GM19351 (cell line): ENCODE results near the gene KIF3B.
"Not testable (repeated sequence)": the region's sequence is repeated elsewhere in the genome, so short reads cannot be mapped to it uniquely, and the experiment has no call there.

ENCODE experiments used
- ATAC-seq: cut with Tn5 transposase; IDR thresholded peaks from one replicate; pipeline ENCODE4 v1.9.1; 2021; ENCODE audit warnings: mild to moderate bottlenecking, moderate library complexity; ENCODE audit not compliant: unreplicated experiment

Gene KIF3B

GRCh38 chr20:32292548-32292947 lies 15.1 kb downstream of the KIF3B start:
- no peak for ATAC-seq

DNA sequence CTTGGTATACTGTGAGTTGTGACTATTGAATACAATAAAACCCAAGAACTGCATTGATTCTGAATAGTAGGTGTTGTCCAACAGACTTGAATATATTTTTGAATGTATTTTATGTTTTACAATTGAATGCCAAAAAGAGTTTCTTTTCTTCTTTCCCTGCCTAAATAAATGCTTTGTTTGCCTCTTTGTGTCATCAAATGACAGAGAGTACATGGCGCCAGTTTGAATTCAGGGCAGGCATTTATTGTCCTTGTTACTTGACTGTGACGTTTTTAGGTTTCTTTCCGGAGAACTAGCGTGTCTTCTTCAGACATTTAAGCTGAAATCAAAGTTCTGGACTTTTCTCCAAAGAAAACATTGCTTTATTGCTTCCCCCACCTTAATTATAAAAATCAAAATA lies 16.6 kb downstream of the KIF3B start:
- ATAC-seq, result no peak

- no peak for ATAC-seq
Measured at GRCh38 chr20:32296412-32296811, 19.0 kb downstream of the KIF3B start.

DNA sequence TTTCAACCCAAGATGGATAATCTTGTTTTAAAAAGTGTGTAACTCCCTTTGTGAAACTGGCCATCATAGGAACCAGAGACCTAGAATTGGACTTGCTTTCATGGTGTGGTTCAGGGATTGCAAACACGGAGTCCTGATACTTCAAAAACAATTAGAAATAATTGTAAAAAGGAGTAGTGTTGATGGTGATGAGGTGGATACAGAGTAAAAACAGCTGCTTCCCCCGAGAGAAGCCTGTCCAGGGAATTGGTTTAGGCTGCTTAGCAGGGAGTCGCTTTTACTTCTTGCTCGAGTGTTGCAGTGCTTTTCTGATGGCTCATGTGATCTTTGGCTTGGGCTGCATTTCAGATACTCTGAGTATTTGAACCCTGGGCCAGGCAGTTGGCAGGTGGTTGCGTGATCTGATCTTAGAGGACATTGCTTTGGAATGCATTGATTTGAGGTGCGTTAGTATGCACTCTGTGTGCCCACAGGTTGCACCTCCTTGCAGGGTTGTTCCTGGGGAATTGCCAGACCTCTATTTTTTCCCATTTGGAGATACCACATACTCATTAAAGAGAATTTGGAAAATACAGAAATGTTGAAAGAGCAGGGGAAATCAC lies 19.5 kb downstream of the KIF3B start:
- ATAC-seq, result no peak

DNA sequence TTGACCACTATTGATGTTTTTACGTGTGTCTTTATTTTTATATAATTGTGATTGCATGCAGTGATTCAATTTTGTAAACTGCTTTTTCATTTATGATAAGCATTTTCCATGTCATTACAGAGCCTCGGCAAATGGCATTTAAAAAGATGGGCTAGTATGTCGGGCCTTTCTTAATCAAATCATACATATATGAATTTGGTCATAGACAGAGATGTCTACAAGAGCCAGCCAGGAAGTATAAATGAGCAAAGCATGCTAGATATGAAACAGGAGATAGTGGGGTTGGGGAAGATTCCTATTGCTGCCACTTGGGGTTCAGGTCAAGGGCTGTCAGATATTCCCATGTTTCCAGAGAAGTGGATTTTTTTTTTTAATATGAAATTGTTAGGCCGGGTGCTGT lies 20.0 kb downstream of the KIF3B start:
- no peak for ATAC-seq

GRCh38 chr20:32300647-32301046 lies 23.2 kb downstream of the KIF3B start:
- no peak for ATAC-seq

- ATAC-seq, result no peak
Measured at GRCh38 chr20:32301719-32302506, 24.5 kb downstream of the KIF3B start.

DNA sequence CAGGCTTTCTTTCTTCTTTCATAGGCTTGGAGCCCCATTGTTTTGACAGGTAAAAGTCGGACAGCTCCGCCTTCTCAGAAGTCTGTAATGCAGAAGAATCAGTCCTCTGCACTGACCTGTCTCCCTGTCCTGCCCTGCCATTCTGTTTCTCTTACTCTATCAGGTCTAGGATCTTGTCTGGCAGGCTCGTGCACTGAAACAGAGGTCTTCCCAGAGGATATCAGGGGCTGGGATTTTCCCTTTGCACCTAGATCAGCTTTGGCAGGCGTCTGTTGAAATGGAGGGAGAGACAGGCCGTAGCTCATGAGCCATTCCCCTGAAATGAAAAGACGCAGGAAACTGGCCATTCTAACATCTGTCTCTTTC lies 25.0 kb downstream of the KIF3B start:
- no peak for ATAC-seq

- no peak for ATAC-seq
Measured at GRCh38 chr20:32304131-32304746, 26.8 kb downstream of the KIF3B start.

DNA sequence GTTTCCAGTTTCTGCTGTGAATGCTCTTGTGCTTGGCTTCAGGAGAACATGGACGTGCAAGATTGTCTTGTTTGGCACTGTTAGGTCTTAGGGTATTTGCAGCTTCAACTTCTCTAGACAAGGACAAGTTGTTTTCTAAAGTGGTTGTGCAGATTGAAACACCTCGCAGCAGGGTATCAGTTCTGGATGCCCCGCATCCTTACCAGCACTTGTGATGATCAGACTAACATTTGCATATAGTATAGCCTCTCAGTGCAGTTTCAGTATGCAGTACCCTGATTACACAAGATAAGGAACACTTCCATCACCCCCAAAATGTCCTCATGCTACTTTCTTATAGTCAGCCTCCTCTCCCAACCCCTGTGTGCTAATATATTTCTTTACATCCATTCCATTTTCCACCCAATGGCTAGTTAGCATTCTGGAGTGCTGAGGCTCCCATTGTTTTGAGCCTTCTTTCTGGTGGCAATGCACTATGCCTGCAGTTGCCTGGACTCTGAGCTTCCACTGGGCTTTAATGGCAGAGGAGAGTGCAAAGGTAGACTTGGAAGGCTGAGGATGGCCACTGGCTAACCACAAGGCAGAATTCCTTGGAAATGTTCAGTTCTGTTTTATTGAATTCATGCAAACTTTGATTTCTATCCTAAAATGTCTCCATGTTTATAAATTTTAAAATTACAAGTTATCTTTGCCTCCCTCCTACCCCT lies 35.4 kb downstream of the KIF3B start:
- ATAC-seq, result no peak

DNA sequence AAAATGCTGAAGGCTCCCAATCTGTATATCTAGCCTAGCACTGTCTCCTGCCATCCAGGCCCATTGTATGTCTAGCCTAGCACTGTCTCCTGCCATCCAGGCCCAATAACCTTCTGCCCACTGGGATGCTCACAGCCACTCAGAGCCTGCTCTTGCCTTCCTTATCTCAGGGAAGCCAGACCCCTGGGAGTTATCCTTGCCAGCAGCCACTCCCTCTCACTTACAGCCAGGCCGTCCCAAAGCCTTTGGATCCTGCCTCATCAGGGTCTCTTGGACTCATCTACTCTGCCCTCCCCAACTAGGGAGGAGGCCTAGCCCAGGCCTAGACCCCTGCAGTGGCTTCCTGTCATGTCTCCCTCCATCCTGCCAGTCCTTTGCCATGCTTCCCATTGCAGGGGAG lies 37.3 kb downstream of the KIF3B start:
- no peak for ATAC-seq

DNA sequence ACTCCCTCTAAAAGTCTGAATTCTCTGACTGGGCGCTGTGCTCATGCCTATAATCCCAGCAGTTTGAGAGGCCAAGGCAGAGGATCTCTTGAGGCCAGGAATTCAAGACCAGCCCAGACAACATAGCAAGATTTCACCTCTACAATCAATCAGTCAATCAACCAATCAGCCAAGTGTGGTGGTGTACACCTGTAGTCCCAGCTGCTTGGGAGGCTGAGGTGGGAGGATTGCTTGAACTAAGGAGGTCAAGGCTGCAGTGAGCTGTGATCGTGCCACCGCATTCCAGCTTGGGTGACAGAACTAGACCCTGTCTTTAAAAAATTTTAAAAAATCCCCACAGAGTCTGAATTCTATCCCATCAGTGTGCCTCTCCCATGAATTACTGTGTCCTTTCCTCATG lies 37.9 kb downstream of the KIF3B start:
- ATAC-seq, result no peak

- ATAC-seq, result no peak
Measured at GRCh38 chr20:32315891-32316290, 38.4 kb downstream of the KIF3B start.

GRCh38 chr20:32316667-32317066 lies 39.2 kb downstream of the KIF3B start:
- no peak for ATAC-seq

DNA sequence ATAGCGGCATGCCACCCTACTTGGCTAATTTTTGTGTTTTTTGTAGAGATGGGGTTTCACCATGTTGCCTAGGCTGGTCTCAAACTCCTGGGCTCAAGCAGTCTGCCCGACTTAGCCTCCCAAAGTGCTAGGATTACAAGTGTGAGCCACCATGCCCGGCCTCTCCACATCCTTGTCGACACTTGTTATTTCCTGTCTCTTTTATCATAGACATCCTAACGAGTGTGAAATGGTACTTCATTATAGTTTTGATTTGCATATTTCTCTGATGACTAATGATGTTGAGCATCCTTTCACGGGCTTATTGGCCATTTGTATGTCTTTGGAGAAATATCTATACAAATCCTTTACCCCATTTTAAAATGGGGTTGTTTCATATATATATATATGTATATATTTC lies 41.6 kb downstream of the KIF3B start:
- ATAC-seq, result no peak

- no peak for ATAC-seq
Measured at GRCh38 chr20:32320305-32320704, 42.9 kb downstream of the KIF3B start.

DNA sequence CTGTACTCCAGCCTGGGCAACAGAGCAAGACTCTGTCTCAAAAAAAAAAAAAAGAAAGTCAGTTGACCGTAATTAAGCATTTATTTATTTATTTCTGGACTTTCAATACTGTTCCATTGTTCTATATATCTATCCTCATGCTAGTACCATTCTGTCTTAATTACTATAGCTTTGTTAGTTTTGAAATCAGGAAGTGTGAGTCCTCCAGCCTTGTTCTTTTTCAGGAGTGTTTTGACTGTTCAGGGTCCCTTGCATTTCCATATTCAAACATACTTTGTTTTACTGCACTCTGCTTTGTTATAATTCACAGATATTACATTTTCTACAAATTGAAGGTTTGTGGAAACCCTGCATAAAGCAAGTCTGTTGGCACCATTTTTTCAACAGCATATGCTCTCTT lies 43.9 kb downstream of the KIF3B start:
- no peak for ATAC-seq

GRCh38 chr20:32322260-32322659 lies 44.8 kb downstream of the KIF3B start:
- not testable (repeated sequence) for ATAC-seq

- not testable (repeated sequence) for ATAC-seq
Measured at GRCh38 chr20:32323761-32324160, 46.3 kb downstream of the KIF3B start.

DNA sequence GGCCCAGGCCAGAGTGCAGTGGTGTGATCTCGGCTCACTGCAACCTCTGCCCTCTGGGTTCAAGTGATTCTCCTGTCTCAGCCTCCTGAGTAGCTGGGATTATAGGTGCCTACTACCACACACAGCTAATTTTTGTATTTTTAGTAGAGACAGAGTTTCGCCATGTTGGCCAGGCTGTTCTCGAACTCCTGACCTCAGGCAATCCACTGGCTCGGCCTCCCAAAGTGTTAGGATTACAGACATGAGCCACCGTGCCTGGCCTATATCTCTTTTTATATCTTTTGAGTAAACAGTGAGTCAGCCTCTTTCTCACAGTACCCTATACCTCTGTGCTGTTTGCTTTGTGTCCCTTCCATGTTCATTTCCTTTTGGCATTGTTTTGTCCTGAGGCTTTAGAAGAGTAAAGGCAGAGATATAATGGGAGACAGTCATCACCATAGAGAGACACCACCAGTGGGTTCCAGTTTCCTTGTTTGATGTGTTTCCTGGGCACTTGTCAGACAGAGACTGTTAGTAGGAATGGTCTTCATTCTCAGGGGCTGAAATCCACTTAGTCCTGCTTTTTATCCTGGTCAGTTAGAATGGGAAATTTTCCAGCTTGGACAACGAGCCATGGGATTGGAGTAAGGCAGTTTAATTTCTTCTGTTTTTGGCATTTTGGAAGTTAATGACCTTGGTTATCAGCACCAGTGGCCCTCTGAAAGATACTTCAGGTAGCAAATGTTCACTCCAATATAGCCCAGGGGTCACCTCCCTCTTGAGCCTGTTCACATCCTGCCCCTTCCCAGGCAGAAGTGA lies 48.5 kb downstream of the KIF3B start:
- ATAC-seq, result no peak

DNA sequence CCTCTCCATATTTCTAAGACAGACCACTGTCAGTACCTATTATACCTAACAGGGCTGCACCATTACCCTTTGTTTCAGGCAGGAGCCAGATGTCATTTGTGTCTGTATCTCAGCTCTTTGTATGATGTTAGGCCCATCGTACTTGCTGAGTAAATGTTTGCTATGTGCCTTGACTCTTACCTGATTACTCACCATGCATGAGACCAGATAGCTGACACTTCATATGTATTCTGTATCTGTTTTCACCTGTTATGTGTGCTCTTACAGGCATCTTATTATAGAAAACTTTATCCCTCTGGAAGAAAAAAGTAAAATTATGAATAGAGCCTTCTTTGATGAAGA lies 49.0 kb downstream of the KIF3B start:
- ATAC-seq, result no peak
